ENCODE data around the gene IL5. TPM values are rescaled to one million over a fixed set of nuclear protein-coding genes. Genes with fewer than 3 reads are reported as not detected.

Gene IL5
- total and polyA plus RNA-seq, 4 experiments from 2014 or later: not detected

DNA sequence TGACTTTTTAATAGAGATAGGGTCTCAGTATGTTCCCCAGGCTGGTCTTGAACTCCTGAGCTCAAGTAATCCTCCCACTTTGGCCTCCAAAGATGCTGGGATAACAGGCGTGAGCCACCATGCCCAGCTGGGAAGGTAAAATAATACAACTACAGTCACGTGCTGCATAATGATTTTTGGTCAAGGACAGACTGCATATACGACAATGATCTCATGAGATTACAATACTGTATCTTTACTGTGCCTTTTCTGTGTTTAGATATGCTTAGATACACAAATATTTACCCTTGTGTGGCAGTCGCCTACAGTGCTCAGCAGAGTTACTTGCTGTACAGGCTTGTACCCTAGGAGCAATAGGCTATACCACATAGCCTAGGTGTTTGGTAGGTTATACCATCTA, 38.6 kb downstream of the IL5 start:
- Histone ChIP-seq H3K36me3 (ENCODE audit: insufficient read depth, low read length) (no peaks in the 10 kb centered on the region), H3K27ac (ENCODE audit: low read depth, low read length) (no peak overlapping the region), H3K4me3 (ENCODE audit: low read length in 2 of 2) (no peak overlapping the region), H3K4me1 (ENCODE audit: insufficient read depth, low read length) (peaks cover 18% of the 10 kb centered on the region), H3K27me3 (ENCODE audit: insufficient read depth, low read length) (no peaks in the 10 kb centered on the region), H3K9me3 (ENCODE audit: control insufficient read depth in 1 of 2, low read length in 2 of 2) (no peaks in the 10 kb centered on the region)
- H3K27me3 Mint-ChIP-seq: peaks cover 7 to 11% of the 10 kb centered on the region in 2 donors
- no peak for DNase-seq
- no peak overlapping the region for H3K4me3 Mint-ChIP-seq
- intact Hi-C loops (cut with micrococcal nuclease): no loop called here
- POLR2A ChIA-PET (ENCODE audit: partially characterized antibody): interaction anchor here (1.0 kb wide), 1 partner anchor 26 kb away, joined by 3 read pairs; no protein-coding TSS in a partner anchor
- H3K27ac Mint-ChIP-seq: no peak overlapping the region
- H3K9me3 Mint-ChIP-seq: peaks cover 0 to 2% (median 0%) of the 10 kb centered on the region in 8 donors
- CTCF ChIA-PET (ENCODE audit: partially characterized antibody): interaction anchor here (12.6 to 13.3 kb wide), 2 partner anchors 97 to 117 kb away, joined by 141 to 543 read pairs; no protein-coding TSS in a partner anchor
- H3K4me1 Mint-ChIP-seq: peaks cover 8 to 18% (median 14%) of the 10 kb centered on the region in 4 donors
- H3K36me3 Mint-ChIP-seq: peaks cover 0 to 2% of the 10 kb centered on the region in 2 donors

DNA sequence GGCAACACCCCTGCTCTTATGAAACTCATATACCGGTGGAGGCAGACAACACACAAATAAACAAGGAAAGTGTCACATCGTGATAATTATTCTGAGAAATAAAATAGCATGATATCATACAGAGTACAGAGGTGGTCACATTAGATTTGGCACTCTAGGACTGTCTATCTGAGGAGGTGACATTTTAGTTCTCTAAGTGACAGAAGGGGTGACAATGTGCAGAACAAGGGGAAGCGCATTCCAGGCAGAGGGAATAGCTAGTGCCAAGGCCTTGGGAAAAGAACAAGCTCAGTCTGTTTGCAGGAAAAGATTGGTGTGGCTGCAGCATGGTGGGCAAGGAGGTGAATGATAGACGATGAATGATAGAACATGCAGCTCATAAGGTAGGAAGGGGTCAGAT, 40.1 kb downstream of the IL5 start:
- Mint-ChIP-seq H3K27ac (no peak overlapping the region), H3K36me3 (no peaks in the 10 kb centered on the region), H3K4me3 (no peak overlapping the region), H3K4me1 (peaks cover 15 to 30% (median 25%) of the 10 kb centered on the region in 4 donors), H3K9me3 (no peaks in the 10 kb centered on the region), H3K27me3 (peaks cover 5 to 7% of the 10 kb centered on the region in 2 donors)
- Histone ChIP-seq H3K9me3 (ENCODE audit: control insufficient read depth in 1 of 2, low read length in 2 of 2) (no peaks in the 10 kb centered on the region), H3K27me3 (ENCODE audit: insufficient read depth, low read length) (no peaks in the 10 kb centered on the region), H3K4me3 (ENCODE audit: low read length in 2 of 2) (no peak overlapping the region), H3K36me3 (ENCODE audit: insufficient read depth, low read length) (no peaks in the 10 kb centered on the region), H3K27ac (ENCODE audit: low read depth, low read length) (no peak overlapping the region), H3K4me1 (ENCODE audit: insufficient read depth, low read length) (peaks cover 31% of the 10 kb centered on the region)
- intact Hi-C loops (cut with micrococcal nuclease): no loop called here
- no peak for DNase-seq
- ChIA-PET CTCF (ENCODE audit: partially characterized antibody) (interaction anchor here (1.0 to 13.3 kb wide), 9 partner anchors 15 to 317 kb away, joined by 3 to 543 read pairs (median 11); partner anchors contain the start of gene IRF1), POLR2A (ENCODE audit: partially characterized antibody) (interaction anchor here (1.4 to 9.1 kb wide), 2 partner anchors 14 to 117 kb away, joined by 5 to 114 read pairs; partner anchors contain the start of gene IRF1)

DNA sequence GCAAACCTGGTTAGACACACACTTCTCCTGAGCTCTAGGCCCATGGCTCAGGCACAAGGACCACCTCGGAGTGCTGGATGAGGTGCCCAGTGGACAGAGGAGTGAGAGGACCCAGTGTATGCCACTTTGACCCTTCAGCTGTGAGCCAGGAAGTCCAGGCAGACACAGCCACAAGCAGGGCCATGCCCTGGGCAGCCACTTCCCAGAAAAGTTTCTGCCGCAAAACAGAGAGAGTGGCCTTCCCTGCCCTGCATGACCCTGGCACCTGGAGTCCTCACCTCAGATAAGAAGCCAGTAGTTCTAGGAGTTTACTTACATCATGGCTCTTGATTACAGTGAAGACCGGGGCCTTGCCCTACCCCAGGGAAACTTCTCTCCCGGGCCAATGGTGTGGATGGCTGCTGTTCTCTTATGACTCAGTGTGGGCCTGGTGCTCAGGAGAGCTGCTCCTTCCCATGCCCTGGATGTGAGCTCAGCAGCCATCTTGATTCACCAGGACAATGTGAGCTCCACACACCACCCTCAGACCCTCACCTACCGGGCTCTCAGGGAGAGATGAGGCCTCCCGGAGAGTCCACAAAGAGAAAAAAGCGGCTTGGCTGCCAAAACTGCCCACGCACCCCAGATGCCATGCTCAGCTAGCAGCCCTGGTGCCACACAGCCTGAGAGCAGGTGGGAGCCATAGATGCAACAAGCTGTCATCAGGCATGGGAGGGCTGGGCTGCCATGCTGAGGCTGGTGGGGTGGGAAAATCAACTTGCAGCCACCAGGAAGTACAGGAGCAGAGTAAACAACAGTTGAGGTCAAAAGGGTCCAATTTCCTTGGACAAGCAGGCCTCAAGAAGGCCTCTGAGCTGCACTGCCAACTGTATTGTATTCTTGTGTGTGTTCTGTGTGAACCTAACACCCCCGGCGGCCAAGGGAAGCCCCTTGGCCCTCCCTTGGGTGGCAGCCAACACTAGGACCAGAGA, 41.1 kb downstream of the IL5 start:
- no peak overlapping the region for H3K4me3 ChIP-seq (ENCODE audit: low read length in 2 of 2)
- ChIA-PET POLR2A (ENCODE audit: partially characterized antibody) (interaction anchor here (0.9 to 31.1 kb wide), 5 partner anchors 13 to 113 kb away, joined by 3 to 1580 read pairs (median 114); partner anchors contain the start of gene IRF1), CTCF (ENCODE audit: partially characterized antibody) (interaction anchor here (0.8 to 13.3 kb wide), 18 partner anchors 14 to 318 kb away, joined by 3 to 543 read pairs (median 10); partner anchors contain the start of genes IRF1 and SLC22A5)
- Mint-ChIP-seq H3K36me3 (no peaks in the 10 kb centered on the region), H3K27ac (no peak overlapping the region), H3K4me1 (peaks cover 17 to 40% (median 33%) of the 10 kb centered on the region in 4 donors), H3K27me3 (peaks cover 1 to 2% of the 10 kb centered on the region in 2 donors), H3K4me3 (no peak overlapping the region), H3K9me3 (no peaks in the 10 kb centered on the region)
- intact Hi-C loops (cut with micrococcal nuclease): loop anchor here (1.0 to 2.0 kb wide), 3 partner anchors 83 to 319 kb away; no protein-coding TSS in a partner anchor
- no peaks in the 10 kb centered on the region for H3K9me3 ChIP-seq (ENCODE audit: control insufficient read depth in 1 of 2, low read length in 2 of 2)
- no peaks in the 10 kb centered on the region for H3K36me3 ChIP-seq (ENCODE audit: insufficient read depth, low read length)
- no peak overlapping the region for H3K27ac ChIP-seq (ENCODE audit: low read depth, low read length)
- no peak for DNase-seq
- H3K27me3 ChIP-seq (ENCODE audit: insufficient read depth, low read length): no peaks in the 10 kb centered on the region
- peaks cover 41% of the 10 kb centered on the region for H3K4me1 ChIP-seq (ENCODE audit: insufficient read depth, low read length)

DNA sequence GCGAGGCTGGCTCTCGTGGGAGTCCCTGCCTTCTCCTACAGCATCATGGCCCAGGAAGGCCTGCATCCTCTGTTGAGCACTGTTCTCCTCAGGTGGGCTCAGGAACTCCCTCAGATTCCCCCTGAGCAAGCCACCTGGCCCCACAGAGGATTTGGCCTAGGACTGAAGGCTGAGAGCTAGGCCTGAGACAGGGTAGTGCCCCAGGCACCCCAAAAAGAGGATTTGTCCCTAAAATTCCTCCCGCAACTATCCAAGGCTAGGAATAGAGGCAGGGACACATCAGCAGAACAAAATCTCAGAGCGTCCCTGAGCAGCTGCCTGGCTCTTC, 41.7 kb downstream of the IL5 start:
- intact Hi-C loops (cut with micrococcal nuclease): loop anchor here (1.0 to 2.0 kb wide), 3 partner anchors 82 to 319 kb away; no protein-coding TSS in a partner anchor
- peak overlapping the region in 2 of 7 donors; percentile 63 to 97 for H3K27ac Mint-ChIP-seq
- no peak overlapping the region for H3K4me3 Mint-ChIP-seq
- no peak overlapping the region for H3K27ac ChIP-seq (ENCODE audit: low read depth, low read length)
- H3K27me3 Mint-ChIP-seq: peaks cover 1 to 2% of the 10 kb centered on the region in 2 donors
- H3K9me3 Mint-ChIP-seq: no peaks in the 10 kb centered on the region
- peaks cover 19 to 45% (median 36%) of the 10 kb centered on the region in 4 donors for H3K4me1 Mint-ChIP-seq
- no peaks in the 10 kb centered on the region for H3K27me3 ChIP-seq (ENCODE audit: insufficient read depth, low read length)
- CTCF ChIA-PET (ENCODE audit: partially characterized antibody): interaction anchor here (0.8 to 13.3 kb wide), 26 partner anchors 13 to 319 kb away, joined by 3 to 543 read pairs (median 11); partner anchors contain the start of genes IRF1 and SLC22A5
- peaks cover 44% of the 10 kb centered on the region for H3K4me1 ChIP-seq (ENCODE audit: insufficient read depth, low read length)
- H3K36me3 Mint-ChIP-seq: peaks cover 0 to under 1% of the 10 kb centered on the region in 2 donors
- H3K36me3 ChIP-seq (ENCODE audit: insufficient read depth, low read length): no peaks in the 10 kb centered on the region
- POLR2A ChIA-PET (ENCODE audit: partially characterized antibody): interaction anchor here (1.1 to 31.1 kb wide), 8 partner anchors 13 to 112 kb away, joined by 3 to 1580 read pairs (median 70); partner anchors contain the start of gene IRF1
- no peaks in the 10 kb centered on the region for H3K9me3 ChIP-seq (ENCODE audit: control insufficient read depth in 1 of 2, low read length in 2 of 2)
- H3K4me3 ChIP-seq (ENCODE audit: low read length in 2 of 2): no peak overlapping the region
- no peak for DNase-seq

DNA sequence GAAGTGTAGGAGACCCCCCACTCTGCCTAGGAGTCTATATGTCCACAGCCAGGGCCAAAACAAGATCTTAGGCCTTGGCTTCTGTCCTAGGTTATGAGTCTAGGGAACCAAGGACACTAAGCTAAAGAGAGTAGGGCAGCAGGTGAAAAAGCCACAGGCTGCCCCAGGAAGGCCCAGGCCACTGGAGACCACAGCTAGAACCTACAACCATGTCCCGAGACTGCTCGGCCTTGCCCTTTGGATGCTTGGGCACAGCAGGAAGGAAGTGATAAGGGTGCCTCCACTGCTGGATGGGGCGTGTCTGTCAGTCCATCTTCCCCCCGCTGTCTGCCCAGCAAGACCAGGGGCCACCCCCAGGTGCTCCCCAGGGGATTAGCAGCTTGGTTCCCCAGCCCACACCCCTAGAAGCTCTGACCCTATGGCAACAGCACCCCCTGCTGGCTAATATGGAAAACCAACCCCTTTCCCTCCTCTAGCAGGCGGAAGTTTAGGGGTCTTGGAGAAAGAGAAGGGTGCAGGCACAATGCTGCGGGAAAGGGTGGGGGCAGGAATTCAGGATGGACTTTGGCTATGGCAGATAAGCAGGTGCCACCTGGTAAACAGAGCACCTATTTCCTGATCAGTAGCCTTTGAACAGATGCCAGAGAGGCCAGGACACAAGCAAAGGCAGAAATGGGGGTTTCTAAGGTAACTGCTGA, 42.2 kb downstream of the IL5 start:
- peaks cover 0 to 4% of the 10 kb centered on the region in 2 donors for H3K36me3 Mint-ChIP-seq
- CTCF ChIA-PET (ENCODE audit: partially characterized antibody): interaction anchor here (0.7 to 13.3 kb wide), 33 partner anchors 12 to 319 kb away, joined by 3 to 543 read pairs (median 9); partner anchors contain the start of genes IRF1 and SLC22A5
- H3K27me3 Mint-ChIP-seq: peaks cover 1 to 2% of the 10 kb centered on the region in 2 donors
- Histone ChIP-seq H3K36me3 (ENCODE audit: insufficient read depth, low read length) (no peaks in the 10 kb centered on the region), H3K27me3 (ENCODE audit: insufficient read depth, low read length) (no peaks in the 10 kb centered on the region), H3K9me3 (ENCODE audit: control insufficient read depth in 1 of 2, low read length in 2 of 2) (no peaks in the 10 kb centered on the region), H3K4me3 (ENCODE audit: low read length in 2 of 2) (no peak overlapping the region), H3K27ac (ENCODE audit: low read depth, low read length) (peak overlapping the region; percentile 18), H3K4me1 (ENCODE audit: insufficient read depth, low read length) (peaks cover 44% of the 10 kb centered on the region)
- H3K27ac Mint-ChIP-seq: peak overlapping the region in 6 of 7 donors; percentile 13 to 97 (median 58)
- H3K9me3 Mint-ChIP-seq: no peaks in the 10 kb centered on the region
- peak overlapping the region in 1 of 8 donors; percentile 0 for H3K4me3 Mint-ChIP-seq
- DNase-seq: peak; percentile 75 to 80 (median 76)
- peaks cover 19 to 50% (median 36%) of the 10 kb centered on the region in 4 donors for H3K4me1 Mint-ChIP-seq
- intact Hi-C loops (cut with micrococcal nuclease): loop anchor here (1.0 to 2.0 kb wide), 3 partner anchors 82 to 320 kb away; no protein-coding TSS in a partner anchor
- POLR2A ChIA-PET (ENCODE audit: partially characterized antibody): interaction anchor here (1.1 to 31.1 kb wide), 10 partner anchors 12 to 131 kb away, joined by 3 to 1580 read pairs (median 20); partner anchors contain the start of genes IRF1 and SLC22A5

DNA sequence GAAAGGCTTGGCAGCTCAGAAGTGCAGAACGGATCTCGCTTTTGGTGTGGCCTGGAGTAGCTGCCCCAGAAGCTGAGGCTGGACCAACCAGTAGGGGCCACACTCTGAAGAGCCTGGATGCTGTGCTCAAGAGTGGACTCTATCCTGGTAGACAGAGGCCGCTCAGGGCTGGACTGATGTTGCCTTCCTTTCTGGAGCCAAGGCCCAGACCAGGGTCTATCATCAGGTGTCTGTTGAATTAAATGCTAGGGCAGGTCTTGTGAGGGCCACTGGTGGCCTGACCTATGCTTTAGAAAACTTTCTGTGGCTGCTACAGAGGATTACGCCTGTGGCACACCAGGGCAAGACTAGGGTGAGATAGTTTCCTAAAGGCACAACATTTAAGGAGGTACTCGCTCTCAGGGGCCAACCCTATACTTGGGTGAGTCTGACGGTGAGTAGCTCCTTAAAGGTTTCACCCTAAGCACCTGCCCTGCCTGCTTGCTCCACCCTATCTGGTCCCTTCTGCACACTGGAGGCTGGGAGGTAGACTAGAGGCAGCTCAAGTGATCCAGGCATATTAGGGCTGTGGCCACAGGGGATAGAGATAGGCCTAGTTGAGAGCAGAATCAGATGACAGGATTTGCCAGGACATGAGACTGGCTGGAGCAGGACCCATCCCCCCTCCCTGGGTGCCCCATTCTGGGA, 42.9 kb downstream of the IL5 start:
- H3K9me3 Mint-ChIP-seq: no peaks in the 10 kb centered on the region
- intact Hi-C loops (cut with micrococcal nuclease): loop anchor here (2.0 kb wide), 1 partner anchor 320 kb away; no protein-coding TSS in a partner anchor
- Histone ChIP-seq H3K27ac (ENCODE audit: low read depth, low read length) (peak overlapping the region; percentile 18), H3K9me3 (ENCODE audit: control insufficient read depth in 1 of 2, low read length in 2 of 2) (no peaks in the 10 kb centered on the region), H3K4me3 (ENCODE audit: low read length in 2 of 2) (no peak overlapping the region), H3K36me3 (ENCODE audit: insufficient read depth, low read length) (no peaks in the 10 kb centered on the region), H3K4me1 (ENCODE audit: insufficient read depth, low read length) (peaks cover 47% of the 10 kb centered on the region), H3K27me3 (ENCODE audit: insufficient read depth, low read length) (no peaks in the 10 kb centered on the region)
- peaks cover 0 to 4% of the 10 kb centered on the region in 2 donors for H3K36me3 Mint-ChIP-seq
- peak overlapping the region; percentile 36 to 97 (median 84) for H3K27ac Mint-ChIP-seq
- no peak overlapping the region for H3K4me3 Mint-ChIP-seq
- POLR2A ChIA-PET (ENCODE audit: partially characterized antibody): interaction anchor here (1.1 to 31.1 kb wide), 10 partner anchors 11 to 131 kb away, joined by 3 to 1580 read pairs (median 20); partner anchors contain the start of genes IRF1 and SLC22A5
- peaks cover 0 to 2% of the 10 kb centered on the region in 2 donors for H3K27me3 Mint-ChIP-seq
- peaks cover 22 to 55% (median 39%) of the 10 kb centered on the region in 4 donors for H3K4me1 Mint-ChIP-seq
- DNase-seq: peak in 1 of 5 donors; percentile 16
- CTCF ChIA-PET (ENCODE audit: partially characterized antibody): interaction anchor here (0.7 to 13.3 kb wide), 36 partner anchors 12 to 320 kb away, joined by 3 to 543 read pairs (median 8); partner anchors contain the start of genes IRF1 and SLC22A5
